ENCODE data around the gene MYO6. TPM values are rescaled to one million over a fixed set of nuclear protein-coding genes. Genes with fewer than 3 reads are reported as not detected.

Gene MYO6
- total RNA-seq, 2 donors from 2014 or later = 3.6 to 5.9 TPM

DNA sequence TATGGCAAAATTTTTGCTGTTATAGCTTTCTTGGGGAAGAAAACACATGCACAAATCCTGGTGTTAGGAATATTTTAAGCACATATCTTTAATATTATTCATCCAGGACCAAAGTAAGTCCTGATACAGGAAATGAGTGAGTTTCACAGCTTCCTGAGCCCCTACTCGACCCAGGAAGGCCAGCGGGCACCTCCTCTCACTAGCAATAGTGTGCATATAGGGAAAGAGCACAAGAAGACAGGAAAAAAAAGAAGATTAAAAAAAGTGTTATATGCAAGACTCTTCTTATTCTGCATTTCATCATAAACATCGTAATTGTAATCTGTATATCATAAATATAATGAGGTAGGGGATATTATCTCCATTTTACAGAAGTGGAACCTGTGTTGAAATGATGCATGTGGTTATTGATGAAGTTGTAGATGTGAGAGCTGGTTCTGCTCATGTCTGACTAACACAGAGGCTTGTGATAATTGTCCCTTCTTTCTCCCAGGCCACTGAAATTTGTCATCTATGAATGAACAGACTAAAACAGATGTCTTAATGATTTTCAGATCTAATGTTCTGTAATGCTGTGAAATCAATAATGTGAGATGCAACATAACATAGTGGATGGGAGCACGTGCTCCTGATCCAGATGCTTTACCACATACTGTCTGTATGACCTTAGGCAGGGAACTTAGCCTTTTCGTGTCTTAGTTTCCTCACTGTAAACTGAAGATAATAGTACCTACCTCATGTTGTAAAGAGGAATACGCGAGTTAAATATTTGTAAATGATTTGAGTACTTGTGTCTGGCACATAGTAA is 101.2 kb downstream of the MYO6 start:
- Histone ChIP-seq H3K36me3 (no peaks in the 10 kb centered on the region), H3K27ac (no peak overlapping the region), H3K27me3 (no peaks in the 10 kb centered on the region), H3K4me1 (no peaks in the 10 kb centered on the region), H3K9me3 (no peaks in the 10 kb centered on the region), H3K4me3 (no peak overlapping the region)
- TF ChIP-seq, protein P1, sequence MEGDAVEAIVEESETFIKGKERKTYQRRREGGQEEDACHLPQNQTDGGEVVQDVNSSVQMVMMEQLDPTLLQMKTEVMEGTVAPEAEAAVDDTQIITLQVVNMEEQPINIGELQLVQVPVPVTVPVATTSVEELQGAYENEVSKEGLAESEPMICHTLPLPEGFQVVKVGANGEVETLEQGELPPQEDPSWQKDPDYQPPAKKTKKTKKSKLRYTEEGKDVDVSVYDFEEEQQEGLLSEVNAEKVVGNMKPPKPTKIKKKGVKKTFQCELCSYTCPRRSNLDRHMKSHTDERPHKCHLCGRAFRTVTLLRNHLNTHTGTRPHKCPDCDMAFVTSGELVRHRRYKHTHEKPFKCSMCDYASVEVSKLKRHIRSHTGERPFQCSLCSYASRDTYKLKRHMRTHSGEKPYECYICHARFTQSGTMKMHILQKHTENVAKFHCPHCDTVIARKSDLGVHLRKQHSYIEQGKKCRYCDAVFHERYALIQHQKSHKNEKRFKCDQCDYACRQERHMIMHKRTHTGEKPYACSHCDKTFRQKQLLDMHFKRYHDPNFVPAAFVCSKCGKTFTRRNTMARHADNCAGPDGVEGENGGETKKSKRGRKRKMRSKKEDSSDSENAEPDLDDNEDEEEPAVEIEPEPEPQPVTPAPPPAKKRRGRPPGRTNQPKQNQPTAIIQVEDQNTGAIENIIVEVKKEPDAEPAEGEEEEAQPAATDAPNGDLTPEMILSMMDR (IDR thresholded peaks at IDR 0.05) = no peak
- no peak for DNase-seq (ENCODE audit: low spot score)

DNA sequence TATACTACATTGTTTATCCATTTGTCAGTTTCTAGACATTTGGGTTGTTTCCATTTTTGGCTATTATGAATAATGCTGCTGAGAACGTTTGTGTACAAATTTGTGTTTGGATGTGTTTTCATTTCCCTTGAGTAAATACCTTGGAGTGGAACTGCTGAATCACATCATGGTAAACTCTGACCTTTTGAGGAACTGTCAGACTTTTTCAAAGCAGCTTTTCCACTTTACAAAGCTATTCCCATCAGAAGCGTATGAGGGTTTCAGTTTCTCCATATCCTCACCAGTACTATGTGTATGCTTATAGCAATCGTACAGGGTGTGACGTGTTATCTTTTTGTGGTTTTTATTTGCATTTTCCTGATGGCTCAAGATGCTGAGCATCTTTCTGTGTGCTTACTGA is 103.7 kb downstream of the MYO6 start:
- no peak for DNase-seq (ENCODE audit: low spot score)
- no peaks in the 10 kb centered on the region for H3K9me3 ChIP-seq
- H3K4me1 ChIP-seq = no peaks in the 10 kb centered on the region
- H3K27ac ChIP-seq = no peak overlapping the region
- no peak overlapping the region for H3K4me3 ChIP-seq
- TF ChIP-seq, protein P1 (IDR thresholded peaks at IDR 0.05) = no peak
- H3K27me3 ChIP-seq = no peaks in the 10 kb centered on the region
- H3K36me3 ChIP-seq = no peaks in the 10 kb centered on the region

DNA sequence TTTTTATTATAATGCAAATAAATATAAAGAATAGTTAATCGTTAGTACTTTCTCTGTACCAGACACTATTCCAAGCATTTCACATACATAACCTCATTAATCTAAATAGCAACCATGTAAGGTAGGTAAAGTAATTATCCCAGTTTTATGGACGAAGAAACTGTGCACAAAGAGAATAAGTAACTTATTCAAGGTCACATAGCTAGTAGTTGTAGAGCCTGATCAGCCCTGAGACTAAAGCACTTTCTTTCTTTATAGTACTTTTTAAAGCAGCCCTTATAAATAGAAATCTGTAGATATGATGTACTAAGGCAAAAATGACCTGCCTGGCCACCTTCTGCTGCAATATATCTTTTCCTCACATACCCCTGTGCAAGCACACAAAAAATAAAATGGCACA is 104.8 kb downstream of the MYO6 start:
- TF ChIP-seq, protein P1 (IDR thresholded peaks at IDR 0.05) = no peak
- H3K36me3 ChIP-seq = no peaks in the 10 kb centered on the region
- no peaks in the 10 kb centered on the region for H3K9me3 ChIP-seq
- H3K4me3 ChIP-seq = no peak overlapping the region
- H3K4me1 ChIP-seq = no peaks in the 10 kb centered on the region
- H3K27ac ChIP-seq = no peak overlapping the region
- H3K27me3 ChIP-seq = no peaks in the 10 kb centered on the region
- no peak for DNase-seq (ENCODE audit: low spot score)

DNA sequence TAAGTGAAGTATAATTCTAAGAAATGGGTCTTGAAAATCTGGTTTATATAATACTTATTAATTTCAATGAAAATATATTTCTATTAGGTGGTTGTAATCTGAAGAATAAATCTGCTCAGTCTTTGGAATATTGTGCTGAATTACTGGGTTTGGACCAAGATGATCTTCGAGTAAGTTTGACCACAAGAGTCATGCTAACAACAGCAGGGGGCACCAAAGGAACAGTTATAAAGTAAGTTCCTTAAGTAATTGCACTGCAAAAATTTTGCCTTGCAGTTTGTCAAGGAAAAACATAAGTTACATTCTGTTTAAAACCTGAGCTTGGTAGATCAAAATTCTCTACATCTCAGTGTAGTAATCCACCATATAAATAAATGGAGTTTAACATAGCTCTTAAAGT is 106.0 kb downstream of the MYO6 start:
- no peaks in the 10 kb centered on the region for H3K36me3 ChIP-seq
- no peaks in the 10 kb centered on the region for H3K4me1 ChIP-seq
- H3K27me3 ChIP-seq = no peaks in the 10 kb centered on the region
- no peak overlapping the region for H3K4me3 ChIP-seq
- no peak overlapping the region for H3K27ac ChIP-seq
- no peak for DNase-seq (ENCODE audit: low spot score)
- H3K9me3 ChIP-seq = no peaks in the 10 kb centered on the region
- TF ChIP-seq, protein P1 (IDR thresholded peaks at IDR 0.05) = peak; percentile 18 to 51

DNA sequence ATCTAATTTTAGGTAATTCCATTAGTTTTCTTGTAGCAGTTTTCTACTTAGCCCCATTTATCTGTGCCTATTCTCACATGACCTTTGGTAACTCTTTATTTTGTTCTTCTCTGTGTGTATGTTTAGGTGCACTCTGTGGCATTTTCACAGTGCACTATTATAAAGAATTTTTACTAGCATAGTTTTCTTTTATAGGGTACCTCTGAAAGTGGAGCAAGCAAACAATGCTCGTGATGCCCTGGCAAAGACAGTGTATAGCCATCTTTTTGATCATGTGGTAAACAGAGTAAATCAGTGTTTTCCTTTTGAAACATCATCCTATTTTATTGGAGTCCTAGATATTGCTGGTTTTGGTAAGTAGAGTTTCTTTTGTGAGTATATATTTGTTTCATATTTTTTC is 107.9 kb downstream of the MYO6 start:
- TF ChIP-seq, protein P1 (IDR thresholded peaks at IDR 0.05) = no peak
- Histone ChIP-seq H3K4me3 (no peak overlapping the region), H3K9me3 (no peaks in the 10 kb centered on the region), H3K4me1 (no peaks in the 10 kb centered on the region), H3K27ac (no peak overlapping the region), H3K36me3 (no peaks in the 10 kb centered on the region), H3K27me3 (no peaks in the 10 kb centered on the region)
- no peak for DNase-seq (ENCODE audit: low spot score)

DNA sequence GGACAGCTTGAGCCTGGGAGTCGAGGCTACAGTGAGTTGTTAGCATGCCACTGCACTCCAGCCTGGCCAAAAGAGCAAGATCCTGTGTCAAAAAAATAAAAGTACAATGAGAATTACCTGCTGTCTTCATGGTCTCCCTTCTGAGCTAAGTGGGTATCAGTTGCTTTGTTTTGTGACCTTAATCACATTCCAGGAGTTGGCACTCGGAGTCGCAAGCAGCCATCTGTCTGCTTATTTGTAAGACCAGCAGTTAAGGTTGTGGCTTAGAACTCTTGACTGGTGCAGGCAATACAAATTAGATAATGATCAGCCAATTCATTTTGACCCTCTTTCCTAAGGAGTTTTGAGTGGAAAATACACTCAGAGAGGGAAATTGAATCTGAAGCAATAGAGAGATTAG is 114.0 kb downstream of the MYO6 start:
- Histone ChIP-seq H3K9me3 (no peaks in the 10 kb centered on the region), H3K27ac (no peak overlapping the region), H3K36me3 (peaks cover 22% of the 10 kb centered on the region), H3K4me3 (no peak overlapping the region), H3K4me1 (no peaks in the 10 kb centered on the region), H3K27me3 (no peaks in the 10 kb centered on the region)
- DNase-seq (ENCODE audit: low spot score) = no peak
- TF ChIP-seq, protein P1 (IDR thresholded peaks at IDR 0.05) = no peak

Measured in right atrium auricular region (tissue), 2 donors.